T-cell (primary cell): ENCODE results near the gene KRTAP4-16. TPM values are rescaled to one million over a fixed set of nuclear protein-coding genes. Genes with fewer than 3 reads are reported as not detected.
"Not testable (repeated sequence)": the region's sequence is repeated elsewhere in the genome, so short reads cannot be mapped to it uniquely, and the experiment has no call there.

Source experiments
- ATAC-seq, 4 experiments: fragments of 200-7000 bp in 3 of 4; fragments of 150-1000 bp in 1 of 4; cut with Tn5 transposase; replicated peaks in 1 of 4; 1 replicate in 3 of 4; 2 replicates in 1 of 4; pipeline ENCODE4 v1.10.0; 2021; ENCODE audit warnings: moderate library complexity in 3 of 4, mild to moderate bottlenecking in 2 of 4, moderate number of reproducible peaks in 1 of 4
- CTCF ChIA-PET, 2 donors: fragments of 300-600 bp; sonication (Branson Sonifier 250); formaldehyde crosslinking; loops; one replicate each; lab custom pipeline; 2022; ENCODE audit warnings: antibody characterized with exemption in 2 of 2; lab: Charles Lee
- POLR2A ChIA-PET, 2 donors: fragments of 300-600 bp; sonication (Branson Sonifier 250); formaldehyde crosslinking; loops; one replicate each; lab custom pipeline; 2022; ENCODE audit warnings: antibody characterized with exemption in 2 of 2; lab: Charles Lee
- DNase-seq, 35 experiments: peaks; one replicate each; pipeline versions ENCODE4 v3.0.0 to v3.0.0-alpha.2; 2013 to 2023
- H3K27ac ChIP-seq: one replicate; pipeline ENCODE4 v1.5.1; 2013; ENCODE audit warnings: low read length
- H3K27me3 ChIP-seq, 2 experiments: replicated peaks in 1 of 2; 1 replicate in 1 of 2; 2 replicates in 1 of 2; pipeline versions ENCODE4 v1.6.1 to v1.7.0; 2013; ENCODE audit warnings: low read length in 1 of 2, mixed read lengths in 1 of 2; ENCODE audit not compliant: control insufficient read depth in 2 of 2, insufficient read depth in 2 of 2; ENCODE audit errors: extremely low read depth in 1 of 2
- H3K36me3 ChIP-seq, 2 donors: 1 replicate in 1 of 2; 2 replicates in 1 of 2; pipeline versions ENCODE4 v1.6.1 to v1.7.0; 2013; ENCODE audit warnings: low read length in 1 of 2; ENCODE audit not compliant: control insufficient read depth in 2 of 2, insufficient read depth in 1 of 2; ENCODE audit errors: extremely low read depth in 1 of 2
- H3K4me1 ChIP-seq, 2 experiments: 1 replicate in 1 of 2; 2 replicates in 1 of 2; pipeline versions ENCODE4 v1.6.1 to v1.7.0; 2013; ENCODE audit warnings: low read length in 2 of 2, mixed read lengths in 1 of 2; ENCODE audit not compliant: insufficient read depth in 2 of 2, control insufficient read depth in 1 of 2; ENCODE audit errors: extremely low read depth in 1 of 2
- H3K4me3 ChIP-seq, 2 donors: 1 replicate in 1 of 2; 2 replicates in 1 of 2; pipeline versions ENCODE4 v1.5.1 to v1.7.0; 2013; ENCODE audit warnings: mild to moderate bottlenecking in 2 of 2, low read length in 1 of 2, moderate library complexity in 1 of 2; ENCODE audit not compliant: control insufficient read depth in 1 of 2; ENCODE audit errors: extremely low read depth in 1 of 2
- H3K9me3 ChIP-seq: 2 replicates; pipeline ENCODE4 v1.7.0; 2013
- H3K27ac Mint-ChIP-seq, 2 donors: one replicate each; pipeline ENCODE4 v1.8.0; 2020 to 2021; ENCODE audit warnings: mild to moderate bottlenecking in 2 of 2, mixed read lengths in 2 of 2
- H3K27me3 Mint-ChIP-seq, 2 donors: one replicate each; pipeline ENCODE4 v1.8.0; 2021 to 2022; ENCODE audit warnings: mixed read lengths in 2 of 2
- H3K36me3 Mint-ChIP-seq: one replicate; pipeline ENCODE4 v1.8.0; 2021; ENCODE audit warnings: mixed read lengths
- H3K4me1 Mint-ChIP-seq, 3 donors: one replicate each; pipeline ENCODE4 v1.8.0; 2020 to 2022; ENCODE audit warnings: mixed read lengths in 3 of 3, mild to moderate bottlenecking in 1 of 3
- H3K4me3 Mint-ChIP-seq, 3 donors: one replicate each; pipeline ENCODE4 v1.8.0; 2020 to 2022; ENCODE audit warnings: mild to moderate bottlenecking in 3 of 3, mixed read lengths in 3 of 3, moderate library complexity in 3 of 3
- H3K9me3 Mint-ChIP-seq, 3 donors: one replicate each; pipeline ENCODE4 v1.8.0; 2020 to 2022; ENCODE audit warnings: mixed read lengths in 3 of 3
- WGBS: methylation state at CpG from one replicate; pipeline ENCODE4 v1.1.5; 2013; ENCODE audit warnings: missing lambda C conversion rate; ENCODE audit not compliant: insufficient coverage; 5-methylcytosine and 5-hydroxymethylcytosine counted together
- total RNA-seq, 35 experiments: library from RNA in 6 of 35; stranded (reverse) in 6 of 35; fragments of 120-200 nt in 1 of 35; gene quantifications; one replicate each; pipeline versions ENCODE4 v1.2.1 to v1.2.4 and lab custom pipeline; 2013 to 2026

KRTAP4-16 gene
- total RNA-seq, 5 donors from 2014 or later (not counting 1 experiment from before 2014, with no cell fraction given): not detected

DNA sequence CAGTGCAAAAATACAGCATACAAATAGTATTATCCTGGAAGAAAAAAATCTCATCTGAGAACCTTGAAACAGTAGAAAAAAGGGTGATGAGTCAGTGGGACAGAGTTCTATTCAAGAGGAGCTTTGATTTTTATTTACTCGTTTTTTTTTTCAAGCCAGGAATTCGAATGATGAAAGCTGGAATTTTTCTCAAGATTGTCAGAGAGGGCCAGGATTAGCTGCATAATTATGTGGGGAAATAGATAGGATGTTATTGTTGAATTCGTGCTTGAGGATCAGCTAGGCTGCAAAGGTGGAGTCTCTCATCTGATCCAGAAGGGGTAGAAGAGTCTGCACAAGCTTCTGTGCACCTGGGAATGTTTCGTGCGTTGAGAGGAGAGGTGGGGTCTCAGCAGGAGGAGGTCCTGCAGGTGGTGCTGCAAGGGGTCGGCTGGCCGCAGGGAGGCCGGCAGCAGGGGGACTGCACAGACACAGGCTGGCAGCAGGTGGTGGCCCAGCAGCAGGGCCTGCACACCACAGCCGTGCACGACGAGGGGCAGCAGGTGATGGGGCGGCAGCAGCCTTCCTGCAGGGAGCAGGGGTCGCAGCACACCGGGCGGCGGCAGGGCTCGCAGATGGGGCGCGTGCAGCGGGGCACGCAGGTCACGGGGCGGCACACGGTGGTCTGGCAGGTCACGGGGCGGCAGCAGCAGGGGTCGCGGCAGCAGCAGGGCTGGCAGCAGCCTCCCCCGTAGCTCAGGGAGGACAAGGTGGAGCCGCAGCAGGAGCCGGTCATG lies 42.5 kb downstream of the KRTAP4-16 start:
- H3K36me3 ChIP-seq, DNase-seq, H3K27me3 ChIP-seq, ATAC-seq, H3K4me3 Mint-ChIP-seq, H3K27ac ChIP-seq, H3K36me3 Mint-ChIP-seq, H3K4me3 ChIP-seq, H3K27ac Mint-ChIP-seq, CTCF ChIA-PET, H3K9me3 Mint-ChIP-seq, H3K4me1 Mint-ChIP-seq, H3K4me1 ChIP-seq, H3K9me3 ChIP-seq: not testable (repeated sequence)
- 70% methylated on average over 7 of the region's 31 CpGs for whole genome bisulfite sequencing
- POLR2A ChIA-PET: interaction anchor here (0.6 to 0.7 kb wide), 2 partner anchors 351 to 1382 kb away, joined by 3 read pairs; no protein-coding TSS in a partner anchor
- peaks cover 42 to 54% of the 10 kb centered on the region in 2 donors for H3K27me3 Mint-ChIP-seq

DNA sequence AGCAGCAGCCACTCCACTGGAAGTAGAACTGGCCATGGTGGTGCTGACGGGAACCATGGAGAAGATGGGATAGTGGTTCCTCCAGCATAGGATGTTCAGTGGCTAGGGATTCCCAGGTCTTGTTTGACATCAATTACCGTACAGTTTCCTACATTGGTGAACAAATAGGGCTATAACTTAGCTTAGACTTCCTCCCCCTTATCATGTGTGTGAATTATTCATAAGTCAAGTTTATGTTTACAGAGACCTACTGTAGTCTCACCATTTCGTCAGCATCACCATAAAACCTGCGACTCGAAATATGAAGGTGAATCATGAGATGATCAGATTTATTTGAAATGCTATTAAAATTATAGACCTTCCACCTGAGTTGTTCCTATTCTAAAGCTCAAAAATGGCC lies 43.3 kb downstream of the KRTAP4-16 start:
- no peak overlapping the region for H3K4me3 ChIP-seq
- no peaks in the 10 kb centered on the region for H3K36me3 ChIP-seq
- H3K36me3 Mint-ChIP-seq: no peaks in the 10 kb centered on the region
- H3K9me3 Mint-ChIP-seq: peaks cover 0 to 3% (median 0%) of the 10 kb centered on the region in 3 donors
- no peaks in the 10 kb centered on the region for H3K9me3 ChIP-seq
- H3K4me3 Mint-ChIP-seq: no peak overlapping the region
- H3K27ac Mint-ChIP-seq: no peak overlapping the region
- no CpG with 5 or more reads among the region's 5 CpGs for WGBS
- ChIA-PET CTCF (no interaction called here), POLR2A (interaction anchor here (0.6 to 0.7 kb wide), 2 partner anchors 350 to 1381 kb away, joined by 3 read pairs; no protein-coding TSS in a partner anchor)
- H3K4me1 Mint-ChIP-seq: peaks cover 0 to 4% (median 0%) of the 10 kb centered on the region in 3 donors
- H3K27ac ChIP-seq: no peak overlapping the region
- DNase-seq (no peak), ATAC-seq (no peak)
- H3K27me3 Mint-ChIP-seq: peaks cover 41 to 58% of the 10 kb centered on the region in 2 donors
- peaks cover 7 to 8% of the 10 kb centered on the region in 2 experiments for H3K27me3 ChIP-seq
- H3K4me1 ChIP-seq: no peaks in the 10 kb centered on the region

DNA sequence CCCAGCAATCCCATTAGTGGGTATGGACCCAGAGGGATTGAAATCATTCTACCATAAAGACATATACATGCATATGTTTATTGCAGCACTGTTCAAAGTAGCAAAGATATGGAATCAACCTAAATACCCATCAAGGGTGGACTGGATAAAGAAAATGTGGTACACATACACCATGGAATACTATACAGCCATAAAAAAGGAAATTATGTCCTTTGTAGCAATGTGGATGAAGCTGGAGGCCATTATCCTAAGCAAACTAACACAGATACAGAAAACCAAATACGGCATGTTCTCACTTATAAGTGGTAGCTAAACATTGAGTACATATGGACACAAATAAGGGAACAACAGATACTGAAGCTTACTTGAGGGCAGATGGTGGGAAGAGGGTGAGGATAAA lies 44.5 kb downstream of the KRTAP4-16 start:
- no peak for DNase-seq
- Histone ChIP-seq H3K4me1 (no peaks in the 10 kb centered on the region), H3K4me3 (no peak overlapping the region), H3K27ac (no peak overlapping the region), H3K36me3 (no peaks in the 10 kb centered on the region), H3K27me3 (peaks cover 7 to 8% of the 10 kb centered on the region in 2 experiments), H3K9me3 (no peaks in the 10 kb centered on the region)
- Mint-ChIP-seq H3K4me3 (no peak overlapping the region), H3K36me3 (no peaks in the 10 kb centered on the region), H3K9me3 (peaks cover 0 to 3% (median 0%) of the 10 kb centered on the region in 3 donors), H3K4me1 (peaks cover 0 to 4% (median 0%) of the 10 kb centered on the region in 3 donors), H3K27ac (no peak overlapping the region), H3K27me3 (peaks cover 41 to 58% of the 10 kb centered on the region in 2 donors)
- ATAC-seq: no peak
- no CpG with 5 or more reads among the region's 1 CpG for WGBS
- ChIA-PET POLR2A (no interaction called here), CTCF (no interaction called here)

DNA sequence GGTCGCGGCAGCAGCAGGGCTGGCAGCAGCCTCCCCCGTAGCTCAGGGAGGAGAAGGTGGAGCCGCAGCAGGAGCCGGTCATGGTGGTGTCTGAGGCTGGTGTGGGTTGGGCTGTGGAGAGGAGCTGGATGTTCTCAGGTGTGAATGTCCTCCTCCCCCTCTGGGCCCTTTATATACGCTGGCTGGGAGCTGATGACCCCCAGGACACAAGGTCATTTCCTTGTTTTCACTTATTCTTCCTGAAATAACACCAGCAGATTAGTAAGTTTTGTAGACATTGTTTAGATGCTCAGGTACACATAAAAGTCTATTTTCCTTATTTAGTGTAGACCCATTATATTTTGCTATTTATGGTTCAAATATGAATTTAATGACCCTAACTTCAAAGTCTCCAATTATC lies 46.9 kb downstream of the KRTAP4-16 start, which contains the start of gene KRTAP2-2:
TSS of gene KRTAP2-2 (minus strand) at position 101 of the 400 bp plus-strand sequence. CDS start at position 82, 19 bp downstream.
- H3K9me3 ChIP-seq, POLR2A ChIA-PET, H3K27ac ChIP-seq, H3K4me3 Mint-ChIP-seq, H3K4me1 Mint-ChIP-seq, H3K36me3 Mint-ChIP-seq, H3K27ac Mint-ChIP-seq, H3K4me3 ChIP-seq, H3K36me3 ChIP-seq, H3K9me3 Mint-ChIP-seq, DNase-seq, H3K27me3 ChIP-seq, CTCF ChIA-PET, ATAC-seq, H3K4me1 ChIP-seq: not testable (repeated sequence)
- peaks cover 28 to 50% of the 10 kb centered on the region in 2 donors for H3K27me3 Mint-ChIP-seq
- no CpG with 5 or more reads among the region's 6 CpGs for WGBS

DNA sequence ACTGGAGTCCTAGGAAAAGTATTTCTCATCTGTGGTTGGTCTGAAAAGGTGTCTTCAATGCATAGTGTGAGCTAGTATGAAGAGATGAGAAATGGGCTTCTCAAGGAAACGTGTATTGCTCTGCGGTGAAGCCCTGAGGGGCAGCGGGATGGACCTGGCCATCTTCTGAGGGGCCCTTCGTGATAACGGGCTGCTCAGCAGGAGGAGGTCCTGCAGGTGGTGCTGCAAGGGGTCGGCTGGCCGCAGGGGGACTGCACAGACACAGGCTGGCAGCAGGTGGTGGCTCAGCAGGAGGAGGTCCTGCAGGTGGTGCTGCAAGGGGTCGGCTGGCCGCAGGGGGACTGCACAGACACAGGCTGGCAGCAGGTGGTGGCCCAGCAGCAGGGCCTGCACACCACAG lies 47.5 kb downstream of the KRTAP4-16 start:
- H3K4me1 Mint-ChIP-seq, H3K27ac ChIP-seq, H3K9me3 Mint-ChIP-seq, H3K4me3 ChIP-seq, H3K36me3 Mint-ChIP-seq, DNase-seq, H3K4me3 Mint-ChIP-seq, H3K36me3 ChIP-seq, ATAC-seq, H3K4me1 ChIP-seq, CTCF ChIA-PET, H3K27me3 ChIP-seq, H3K9me3 ChIP-seq, H3K27ac Mint-ChIP-seq, POLR2A ChIA-PET: not testable (repeated sequence)
- 71% methylated on average over 5 of the region's 9 CpGs for WGBS
- H3K27me3 Mint-ChIP-seq: peaks cover 27 to 51% of the 10 kb centered on the region in 2 donors

DNA sequence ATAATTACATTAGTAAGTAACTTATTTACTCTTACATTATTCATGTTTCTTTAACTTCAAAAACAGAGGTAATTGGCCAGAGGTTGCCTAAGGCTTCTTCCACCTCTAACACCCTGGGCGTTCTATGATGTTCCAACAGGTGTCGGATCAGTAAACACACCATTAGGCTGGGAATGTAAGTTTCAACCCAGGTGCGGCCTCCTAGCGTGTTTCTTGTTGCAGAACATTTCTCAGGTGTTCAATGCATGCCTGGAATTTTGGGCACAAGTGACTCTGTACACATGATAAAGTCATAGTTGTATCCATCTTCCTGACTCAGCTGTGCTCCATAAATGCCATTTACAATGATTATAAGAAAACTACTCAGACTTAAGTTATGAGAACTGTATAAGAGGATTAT lies 48.0 kb downstream of the KRTAP4-16 start:
- WGBS: 61% methylated on average over 3 of the region's 4 CpGs
- ChIA-PET POLR2A (no interaction called here), CTCF (no interaction called here)
- H3K36me3 ChIP-seq: no peaks in the 10 kb centered on the region
- no peak overlapping the region for H3K27ac Mint-ChIP-seq
- DNase-seq (no peak), ATAC-seq (no peak)
- peaks cover 22 to 47% of the 10 kb centered on the region in 2 donors for H3K27me3 Mint-ChIP-seq
- H3K4me3 ChIP-seq: no peak overlapping the region
- peaks cover 4 to 5% of the 10 kb centered on the region in 2 experiments for H3K27me3 ChIP-seq
- no peaks in the 10 kb centered on the region for H3K36me3 Mint-ChIP-seq
- no peaks in the 10 kb centered on the region for H3K9me3 ChIP-seq
- H3K9me3 Mint-ChIP-seq: peaks cover 0 to 3% (median 0%) of the 10 kb centered on the region in 3 donors
- no peaks in the 10 kb centered on the region for H3K4me1 ChIP-seq
- no peaks in the 10 kb centered on the region for H3K4me1 Mint-ChIP-seq
- no peak overlapping the region for H3K27ac ChIP-seq
- H3K4me3 Mint-ChIP-seq: no peak overlapping the region
